Neuronal stem cell (in vitro differentiated cells): ENCODE results near the gene RAD9A.

Experiments used
- DNase-seq: peaks from one replicate; pipeline ENCODE4 v3.0.0-alpha.2; 2013; ENCODE audit warnings: low spot score
- H2AFZ ChIP-seq: one replicate; pipeline ENCODE4 v1.6.1; 2013; ENCODE audit warnings: mild to moderate bottlenecking, low read length, inconsistent platforms
- H2AK5ac ChIP-seq: 2 replicates; pipeline ENCODE4 v1.6.1; 2013; ENCODE audit warnings: low read depth, mild to moderate bottlenecking, inconsistent platforms, low read length, moderate library complexity, mixed read lengths
- H2BK120ac ChIP-seq: 2 replicates; pipeline ENCODE4 v1.6.1; 2013; ENCODE audit warnings: low read depth, mild to moderate bottlenecking, inconsistent platforms, low read length, moderate library complexity, mixed read lengths
- H2BK12ac ChIP-seq: one replicate; pipeline ENCODE4 v1.6.1; 2013; ENCODE audit warnings: low read length, inconsistent platforms
- H2BK15ac ChIP-seq: 2 replicates; pipeline ENCODE4 v1.6.1; 2013; ENCODE audit warnings: mild to moderate bottlenecking, low read length, inconsistent platforms, mixed read lengths
- H2BK5ac ChIP-seq: one replicate; pipeline ENCODE4 v1.6.1; 2013; ENCODE audit warnings: inconsistent platforms, mild to moderate bottlenecking, low read length, moderate library complexity
- H3K14ac ChIP-seq: one replicate; pipeline ENCODE4 v1.6.1; 2013; ENCODE audit warnings: low read length, inconsistent platforms
- H3K18ac ChIP-seq: 2 replicates; pipeline ENCODE4 v1.6.1; 2013; ENCODE audit warnings: low read length, inconsistent platforms
- H3K23ac ChIP-seq: 2 replicates; pipeline ENCODE4 v1.6.1; 2013; ENCODE audit warnings: low read depth, mild to moderate bottlenecking, mixed read lengths, low read length, inconsistent platforms; ENCODE audit not compliant: poor library complexity
- H3K27ac ChIP-seq: replicated peaks from 3 replicates; pipeline ENCODE4 v1.5.1; 2013; ENCODE audit warnings: low read length, inconsistent platforms
- H3K27me3 ChIP-seq, 3 experiments: 2 replicates each; pipeline ENCODE4 v1.6.1; 2013; ENCODE audit warnings: low read length in 3 of 3, mild to moderate bottlenecking in 2 of 3, inconsistent platforms in 1 of 3, low read depth in 1 of 3, mixed read lengths in 1 of 3, moderate library complexity in 1 of 3; ENCODE audit not compliant: control insufficient read depth in 3 of 3, insufficient read depth in 3 of 3
- H3K36me3 ChIP-seq, 2 donors: replicated peaks in 1 of 2; 2 replicates each; pipeline ENCODE4 v1.6.1; 2013; ENCODE audit warnings: low read length in 2 of 2; ENCODE audit not compliant: control insufficient read depth in 2 of 2, insufficient read depth in 2 of 2
- H3K4ac ChIP-seq: 2 replicates; pipeline ENCODE4 v1.6.1; 2013; ENCODE audit warnings: inconsistent platforms, mild to moderate bottlenecking, low read length, moderate library complexity
- H3K4me1 ChIP-seq, 2 donors: 1 replicate in 1 of 2; 2 replicates in 1 of 2; pipeline ENCODE4 v1.6.1; 2013; ENCODE audit warnings: low read length in 2 of 2, low read depth in 1 of 2; ENCODE audit not compliant: control insufficient read depth in 2 of 2, insufficient read depth in 1 of 2
- H3K4me2 ChIP-seq: one replicate; pipeline ENCODE4 v1.6.1; 2013; ENCODE audit warnings: mild to moderate bottlenecking, low read length, inconsistent platforms; ENCODE audit not compliant: insufficient read depth, poor library complexity, severe bottlenecking
- H3K4me3 ChIP-seq, 2 donors: 2 replicates each; pipeline ENCODE4 v1.5.1; 2013; ENCODE audit warnings: low read length in 2 of 2, mild to moderate bottlenecking in 2 of 2, inconsistent platforms in 1 of 2, moderate library complexity in 1 of 2
- H3K79me1 ChIP-seq: one replicate; pipeline ENCODE4 v1.6.1; 2013; ENCODE audit warnings: low read depth, mild to moderate bottlenecking, inconsistent platforms, low read length, moderate library complexity
- H3K9ac ChIP-seq: one replicate; pipeline ENCODE4 v1.6.1; 2013; ENCODE audit warnings: mild to moderate bottlenecking, low read depth, low read length, inconsistent platforms; ENCODE audit not compliant: poor library complexity
- H3K9me3 ChIP-seq, 2 donors: replicated peaks in 1 of 2; 2 replicates each; pipeline versions ENCODE3 to v1.6.1; 2013; ENCODE audit warnings: low read length in 2 of 2, mild to moderate bottlenecking in 2 of 2, inconsistent platforms in 1 of 2, low read depth in 1 of 2, mixed read lengths in 1 of 2, moderate library complexity in 1 of 2; ENCODE audit not compliant: control insufficient read depth in 2 of 2, insufficient read depth in 1 of 2
- H4K8ac ChIP-seq: one replicate; pipeline ENCODE4 v1.6.1; 2013; ENCODE audit warnings: low read depth, mild to moderate bottlenecking, inconsistent platforms, low read length, moderate library complexity
- H4K91ac ChIP-seq: one replicate; pipeline ENCODE4 v1.6.1; 2013; ENCODE audit warnings: low read length, low read depth, mild to moderate bottlenecking, inconsistent platforms; ENCODE audit not compliant: poor library complexity
- WGBS, 2 donors: extraction: QIAGEN DNeasy Blood & Tissue Kit; methylation state at CpG; one replicate each; pipeline ENCODE4 v1.1.7; 2013; ENCODE audit warnings: missing lambda C conversion rate in 2 of 2, mixed read lengths in 1 of 2; ENCODE audit not compliant: insufficient read length in 2 of 2, insufficient replicate concordance in 1 of 2; ENCODE audit errors: extremely low coverage in 2 of 2; 5-methylcytosine and 5-hydroxymethylcytosine counted together

Gene RAD9A

DNA sequence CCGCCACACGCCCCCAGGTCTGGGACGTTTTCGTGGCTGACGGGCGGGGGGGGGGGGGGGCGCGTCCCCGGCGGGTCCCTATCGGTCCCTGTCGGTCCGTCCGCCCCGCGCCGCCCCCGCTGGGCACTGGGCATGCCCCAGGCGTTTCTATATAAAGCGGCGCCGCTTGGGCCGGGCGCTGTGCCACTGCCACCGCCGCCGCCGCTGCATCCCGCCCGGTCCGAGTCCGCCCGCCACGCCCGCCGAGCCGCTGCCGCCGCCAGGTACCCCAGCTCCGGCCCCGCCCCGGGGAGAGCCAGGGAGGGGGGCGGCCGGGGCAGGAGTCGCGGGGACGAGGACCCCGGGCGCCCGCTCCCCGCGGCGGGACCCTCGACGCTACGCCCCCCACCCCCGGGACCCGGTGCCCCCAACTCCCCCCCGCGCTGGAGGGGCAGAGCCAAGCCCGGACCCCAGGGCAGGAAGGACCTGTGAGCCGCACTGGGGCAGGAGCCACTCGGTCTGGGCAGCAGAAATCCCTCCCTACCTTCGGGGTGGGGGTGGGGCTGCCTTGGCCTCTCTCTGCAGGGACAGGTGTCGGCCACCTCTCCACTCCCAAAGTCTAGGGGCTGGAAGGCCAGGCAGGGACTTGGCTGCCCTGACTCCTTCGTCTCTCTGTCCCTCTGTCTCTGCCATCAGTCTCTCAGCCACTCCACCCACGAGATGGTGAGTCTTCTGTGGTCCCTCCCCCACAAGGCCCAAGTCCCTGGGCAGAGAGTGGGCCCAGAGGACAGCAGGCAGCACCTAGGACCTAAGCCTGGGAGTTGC lies 23.9 kb downstream of the RAD9A start, which contains the start of gene CARNS1:
Gene CARNS1 (plus strand): TSS at position 178 of the 804 bp plus-strand sequence. CDS start 522 bp downstream, at position 700.
- peak within 1 kb of the TSS; percentile 66 for H2AK5ac ChIP-seq
- peaks cover 10 to 22% of the 10 kb centered on the region in 2 donors for H3K4me1 ChIP-seq
- peaks cover 0 to 27% (median 2%) of the 10 kb centered on the region in 3 experiments for H3K27me3 ChIP-seq
- peak within 1 kb of the TSS; percentile 77 for H3K23ac ChIP-seq
- H3K79me1 ChIP-seq = peaks cover 2% of the 10 kb centered on the region
- no peaks in the 10 kb centered on the region for H3K36me3 ChIP-seq
- H3K4ac ChIP-seq = no peak within 1 kb of the TSS
- no peak within 1 kb of the TSS for H2AFZ ChIP-seq
- peak within 1 kb of the TSS; percentile 52 for H3K4me2 ChIP-seq
- WGBS, 2 donors = no CpG with 5 or more reads among the region's 67 CpGs
- DNase-seq = no peak
- no peak within 1 kb of the TSS for H4K91ac ChIP-seq
- no peak within 1 kb of the TSS for H2BK120ac ChIP-seq
- H3K14ac ChIP-seq = no peak within 1 kb of the TSS
- no peak within 1 kb of the TSS for H2BK5ac ChIP-seq
- peak within 1 kb of the TSS; percentile 85 for H3K18ac ChIP-seq
- no peak within 1 kb of the TSS for H2BK15ac ChIP-seq
- H4K8ac ChIP-seq = no peak within 1 kb of the TSS
- peak within 1 kb of the TSS in 1 of 2 donors; percentile 67 for H3K4me3 ChIP-seq
- peak within 1 kb of the TSS; percentile 17 for H3K9ac ChIP-seq
- H2BK12ac ChIP-seq = no peak within 1 kb of the TSS
- H3K9me3 ChIP-seq = no peaks in the 10 kb centered on the region
- H3K27ac ChIP-seq = no peak within 1 kb of the TSS

DNA sequence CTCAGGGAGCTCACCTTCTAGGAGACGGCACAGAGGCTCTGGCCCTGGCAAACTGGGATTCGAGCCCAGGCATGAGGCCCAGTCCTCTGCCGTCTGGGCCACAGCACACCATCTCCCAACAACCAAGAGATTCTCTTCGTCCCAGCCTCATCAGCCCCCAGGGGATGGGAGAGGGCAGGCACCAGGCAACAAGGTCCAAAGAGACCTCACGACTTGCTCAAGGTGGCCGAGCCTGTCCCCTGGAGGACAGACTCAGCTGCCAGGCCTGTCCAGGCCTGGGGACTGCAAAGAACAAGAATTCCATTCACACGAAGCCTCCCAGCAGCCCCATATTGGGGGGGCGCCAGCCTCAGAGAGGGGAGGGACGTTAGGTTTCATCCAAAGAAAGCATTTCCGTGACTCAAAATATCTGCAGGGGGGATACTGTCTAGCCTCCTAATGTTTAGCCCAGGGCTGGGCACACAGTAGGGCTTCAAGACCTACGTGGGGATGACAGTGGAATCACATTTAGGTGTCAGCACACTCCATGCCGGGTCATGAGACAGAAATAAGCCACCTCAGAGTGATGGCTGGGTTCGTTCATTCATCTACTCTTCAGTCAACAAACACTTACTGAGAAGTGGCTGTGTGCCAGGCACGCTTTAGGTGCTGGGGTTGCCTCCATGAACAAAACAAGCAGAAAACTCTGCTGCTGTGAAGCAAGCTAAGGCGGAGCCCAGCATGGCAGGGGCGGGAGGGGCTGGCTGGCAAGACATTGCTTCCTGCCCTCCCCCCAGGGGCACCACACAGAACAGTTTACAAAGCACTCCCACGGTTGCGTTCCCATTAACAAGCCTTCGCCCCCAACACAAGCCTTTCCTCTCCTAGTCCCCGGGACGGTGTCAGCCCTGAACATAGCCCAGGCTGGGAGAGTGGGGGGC lies 24.9 kb downstream of the RAD9A start:
- Histone ChIP-seq H3K18ac (no peak overlapping the region), H2AK5ac (peak overlapping the region; percentile 66), H2AFZ (no peak overlapping the region), H2BK15ac (no peak overlapping the region), H3K9ac (no peak overlapping the region), H3K36me3 (no peaks in the 10 kb centered on the region), H3K27me3 (peaks cover 0 to 27% (median 2%) of the 10 kb centered on the region in 3 experiments), H2BK12ac (peak overlapping the region; percentile 73), H4K91ac (no peak overlapping the region), H3K4me3 (no peak overlapping the region), H3K27ac (no peak overlapping the region), H3K9me3 (no peaks in the 10 kb centered on the region), H2BK5ac (peak overlapping the region; percentile 66), H2BK120ac (no peak overlapping the region), H4K8ac (no peak overlapping the region), H3K4me1 (peaks cover 10 to 16% of the 10 kb centered on the region in 2 donors), H3K23ac (peak overlapping the region; percentile 65), H3K79me1 (peaks cover 2% of the 10 kb centered on the region), H3K14ac (no peak overlapping the region), H3K4me2 (no peak overlapping the region), H3K4ac (no peak overlapping the region)
- DNase-seq = no peak
- no CpG with 5 or more reads among the region's 21 CpGs for WGBS, 2 donors

DNA sequence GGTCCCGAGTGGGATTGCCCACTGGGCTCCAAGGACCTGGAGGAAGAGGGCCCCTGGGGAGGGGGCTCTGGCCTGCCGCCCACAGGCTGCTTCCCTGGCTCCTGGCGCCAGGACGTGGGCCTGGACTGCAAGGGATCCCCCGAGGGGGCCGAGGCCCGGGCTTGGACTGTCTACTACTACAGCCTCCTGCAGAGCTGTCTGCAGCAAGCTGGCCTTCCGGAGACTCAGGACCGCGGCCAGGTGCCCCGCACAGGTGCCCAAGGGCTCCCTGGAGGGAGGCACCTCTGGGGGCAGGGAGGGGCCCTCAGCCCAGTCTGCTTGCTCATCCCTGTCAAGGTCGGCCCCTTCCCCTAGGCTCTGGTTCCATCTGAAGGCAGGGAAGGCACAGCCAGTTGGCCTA lies 25.6 kb downstream of the RAD9A start:
- Histone ChIP-seq H2AFZ (no peak overlapping the region), H3K27ac (no peak overlapping the region), H3K4me2 (no peak overlapping the region), H2BK15ac (no peak overlapping the region), H3K27me3 (peaks cover 0 to 27% (median 2%) of the 10 kb centered on the region in 3 experiments), H3K14ac (no peak overlapping the region), H3K9me3 (no peaks in the 10 kb centered on the region), H3K4me3 (no peak overlapping the region), H4K91ac (no peak overlapping the region), H3K36me3 (no peaks in the 10 kb centered on the region), H3K79me1 (peaks cover 2% of the 10 kb centered on the region), H3K4me1 (peaks cover 10 to 13% of the 10 kb centered on the region in 2 donors), H3K4ac (no peak overlapping the region), H4K8ac (no peak overlapping the region), H2BK120ac (no peak overlapping the region), H2AK5ac (peak overlapping the region; percentile 95), H2BK12ac (peak overlapping the region; percentile 84), H3K23ac (peak overlapping the region; percentile 65), H2BK5ac (peak overlapping the region; percentile 66), H3K18ac (no peak overlapping the region), H3K9ac (no peak overlapping the region)
- no CpG with 5 or more reads among the region's 12 CpGs for WGBS, 2 donors
- DNase-seq = no peak
